ENCODE results near the gene KIF6.

DNA sequence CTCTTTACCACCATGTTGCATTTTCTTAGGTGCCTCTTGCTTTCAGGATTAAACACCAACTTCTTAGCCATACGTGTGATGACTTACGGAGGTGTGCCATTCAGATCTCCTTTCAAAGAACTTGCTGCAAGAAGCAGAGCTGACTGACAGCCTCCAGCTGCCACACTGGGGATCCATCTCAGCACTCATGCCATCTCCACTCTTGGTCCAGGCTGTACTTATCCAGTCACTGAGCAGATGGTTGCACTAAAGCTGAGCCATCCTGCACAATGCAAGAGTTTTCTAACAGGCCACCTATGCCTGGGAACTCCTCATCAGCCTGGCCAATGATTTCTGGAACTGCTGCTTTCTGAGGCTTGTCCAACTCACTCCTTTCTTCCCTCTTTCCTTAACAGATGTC lies 31.4 kb upstream of the KIF6 start:
- TF ChIP-seq EZH2 (IDR thresholded peaks at IDR 0.05) (no peak), EZH2phosphoT487 (IDR thresholded peaks at IDR 0.05) (no peak), CTCF (IDR thresholded peaks at IDR 0.05) (no peak)

Data from neural progenitor cell (in vitro differentiated cells).